Astrocyte (in vitro differentiated cells and primary cell): ENCODE results near the gene TRAF1.

ENCODE experiments used
- CTCF ChIP-seq: IDR thresholded peaks from 2 replicates; pipeline ENCODE4 v1.5.1; 2011; ENCODE audit warnings: low read depth, mild to moderate bottlenecking, inconsistent platforms, low read length, moderate library complexity; ENCODE audit not compliant: insufficient read depth
- EZH2 ChIP-seq: IDR thresholded peaks from 2 replicates; pipeline ENCODE4 v1.6.1; 2012; ENCODE audit warnings: mild to moderate bottlenecking, low read length, inconsistent platforms; ENCODE audit not compliant: insufficient read depth

GRCh38 chr9:120891884-120892747 is 34.5 kb downstream of the TRAF1 start:
- no peak for TF ChIP-seq CTCF
- no peak for TF ChIP-seq EZH2
